NCI-H2227 (cell line): Measurements from ENCODE around the gene NFX1.
"Not testable (repeated sequence)": the region's sequence is repeated elsewhere in the genome, so short reads cannot be mapped to it uniquely, and the experiment has no call there.

Experiments
- DNase-seq: peaks from one replicate; lab custom pipeline; 2025; ENCODE audit not compliant: unreplicated experiment; lab: John Stamatoyannopoulos, UW

NFX1 gene

DNA sequence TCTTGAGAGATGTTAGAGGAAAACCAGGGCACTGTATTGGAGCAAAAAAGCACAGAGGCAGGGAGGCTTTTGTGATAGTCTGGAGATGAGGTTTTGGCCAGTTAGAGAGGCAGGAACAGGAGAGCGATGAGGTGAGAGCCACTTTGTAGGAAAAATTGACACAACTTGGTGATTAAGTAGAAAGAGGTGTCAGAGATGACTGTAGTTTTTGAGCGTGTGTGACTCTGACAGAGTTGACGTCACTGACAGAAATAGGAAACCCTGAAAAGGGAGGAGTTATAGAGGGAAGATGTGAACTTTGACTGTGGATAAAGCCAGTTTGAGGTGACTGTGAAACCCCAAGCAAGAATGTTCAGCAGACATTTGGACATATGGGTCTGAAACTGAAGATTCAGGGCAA lies 15.7 kb downstream of the NFX1 start:
- no peak for DNase-seq

GRCh38 chr9:33307067-33307466 lies 16.8 kb downstream of the NFX1 start:
- DNase-seq: no peak

DNA sequence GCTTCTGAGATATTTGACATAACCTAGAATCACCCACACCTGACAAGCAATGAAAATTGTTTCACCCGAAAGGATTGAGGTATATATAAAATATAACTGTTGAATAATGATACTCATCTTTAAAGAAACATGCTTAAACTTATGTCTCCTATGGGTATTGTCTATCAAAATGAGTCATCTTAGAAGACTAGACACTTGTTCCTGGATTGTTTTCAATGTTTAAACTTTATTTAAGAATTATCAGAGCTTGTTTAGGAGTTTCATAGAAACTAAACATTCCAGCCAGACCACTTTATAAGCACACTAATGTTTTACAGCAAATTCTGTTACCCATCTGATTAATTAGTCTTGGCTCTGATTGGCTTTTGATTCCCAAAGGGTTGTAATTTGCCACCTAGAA lies 19.6 kb downstream of the NFX1 start:
- no peak for DNase-seq

GRCh38 chr9:33310748-33311147 lies 20.4 kb downstream of the NFX1 start:
- no peak for DNase-seq

DNA sequence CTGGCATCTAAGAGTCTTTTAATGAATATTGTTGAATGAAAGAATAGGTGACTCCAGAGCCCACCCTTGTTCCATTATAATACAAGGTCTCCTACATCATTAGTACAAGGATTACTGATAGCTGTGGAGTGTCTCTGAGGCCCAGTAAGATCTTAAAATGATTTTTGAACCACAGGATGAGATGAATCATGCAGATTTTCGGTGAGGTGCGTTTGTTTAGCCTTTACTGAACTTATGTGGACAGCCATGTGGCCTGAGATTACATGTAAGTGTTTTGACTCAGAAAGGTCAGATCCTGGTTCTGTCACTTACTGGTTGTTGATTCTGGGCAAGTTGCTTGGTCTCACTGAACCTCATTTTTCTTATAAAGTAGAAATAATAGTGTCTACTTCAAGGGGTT lies 21.6 kb downstream of the NFX1 start:
- no peak for DNase-seq

GRCh38 chr9:33315371-33315770 lies 25.1 kb downstream of the NFX1 start:
- DNase-seq: no peak

GRCh38 chr9:33317136-33317535 lies 26.8 kb downstream of the NFX1 start:
- DNase-seq: not testable (repeated sequence)

DNA sequence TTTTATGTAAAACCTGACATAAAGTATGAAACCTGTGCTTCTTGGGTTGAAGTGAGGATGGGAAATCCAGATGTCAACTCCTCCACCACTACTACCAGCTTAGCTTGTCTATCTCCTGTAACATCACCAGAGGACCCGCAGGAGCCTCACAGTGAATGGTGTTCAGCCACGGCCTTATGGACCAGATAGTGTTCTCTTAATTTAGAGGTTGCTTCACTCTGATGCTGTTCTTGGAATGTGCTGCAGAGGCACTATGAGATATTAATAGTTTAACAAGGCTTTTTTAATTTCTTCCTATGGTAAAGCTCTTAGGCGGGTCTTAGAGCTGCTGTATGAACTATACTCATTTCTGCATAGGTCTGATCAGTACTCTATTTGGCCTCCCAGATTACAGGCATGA lies 27.9 kb downstream of the NFX1 start:
- DNase-seq: no peak

DNA sequence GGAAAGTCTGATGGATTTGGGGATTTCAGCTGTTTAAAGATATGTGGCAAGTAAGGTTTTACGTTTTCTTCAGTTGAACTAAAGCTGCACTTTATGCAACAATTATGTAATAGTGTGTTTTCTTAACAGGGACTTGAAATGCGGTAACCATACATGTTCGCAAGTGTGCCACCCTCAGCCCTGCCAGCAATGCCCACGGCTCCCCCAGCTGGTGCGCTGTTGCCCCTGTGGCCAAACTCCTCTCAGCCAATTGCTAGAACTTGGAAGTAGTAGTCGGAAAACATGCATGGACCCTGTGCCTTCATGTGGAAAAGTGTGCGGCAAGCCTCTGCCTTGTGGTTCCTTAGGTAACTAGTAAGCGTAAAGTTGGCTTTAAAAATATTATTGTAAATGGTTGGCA lies 28.5 kb downstream of the NFX1 start:
- DNase-seq: no peak

GRCh38 chr9:33320230-33320567 lies 29.9 kb downstream of the NFX1 start:
- DNase-seq: no peak

DNA sequence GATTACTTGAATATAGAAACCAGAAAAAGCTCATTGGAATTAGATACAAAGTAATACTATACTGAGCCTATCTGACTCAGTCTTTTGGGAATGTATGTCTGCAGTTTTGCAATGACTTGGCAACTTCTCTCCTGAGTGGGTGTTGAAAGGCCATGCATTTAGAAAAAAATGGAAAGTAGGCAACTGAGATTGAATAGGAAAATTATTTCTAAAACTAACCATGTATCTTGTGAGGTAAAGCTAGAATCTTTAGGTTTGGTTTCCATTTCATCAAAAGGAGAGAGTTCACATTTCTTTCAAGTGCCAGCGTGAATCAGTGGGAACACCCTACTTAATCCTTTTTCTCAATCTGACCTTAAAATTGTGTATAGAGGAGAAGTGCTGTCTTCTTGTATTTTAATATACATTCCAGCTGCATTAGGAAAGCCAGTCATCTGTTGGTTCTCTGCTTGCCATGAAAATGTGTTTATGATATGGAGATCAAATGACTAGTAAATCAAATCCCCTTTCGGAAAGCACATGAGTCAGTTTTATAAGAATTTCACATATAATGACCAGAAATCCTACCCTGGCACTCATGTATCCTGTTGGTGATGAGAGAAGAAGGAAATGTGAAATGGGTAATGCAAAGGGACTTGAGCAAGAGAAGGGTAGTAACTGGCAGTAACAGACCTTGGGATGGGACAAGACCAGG lies 30.4 kb downstream of the NFX1 start:
- no peak for DNase-seq

DNA sequence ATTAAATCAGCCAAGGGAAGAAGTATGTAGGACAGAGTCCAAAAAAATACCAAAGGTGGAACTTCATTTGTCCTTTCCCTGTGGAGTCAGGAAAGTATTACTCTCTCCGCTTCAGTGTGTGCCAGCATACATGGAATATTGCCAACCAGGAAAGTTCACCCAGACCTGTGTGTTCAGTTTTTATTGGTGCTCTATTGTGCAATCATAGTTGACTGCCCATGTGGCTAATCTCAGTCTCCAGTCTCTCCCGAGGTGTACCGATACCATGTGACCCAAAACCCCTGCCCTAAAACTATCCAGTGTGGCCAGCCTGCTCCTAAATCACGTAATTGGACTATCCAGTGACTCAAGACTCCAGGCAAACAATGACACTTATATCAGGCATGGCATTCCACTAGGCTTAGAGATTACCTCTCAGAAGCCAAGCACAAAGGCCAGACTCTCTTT lies 38.8 kb downstream of the NFX1 start:
- DNase-seq: no peak

DNA sequence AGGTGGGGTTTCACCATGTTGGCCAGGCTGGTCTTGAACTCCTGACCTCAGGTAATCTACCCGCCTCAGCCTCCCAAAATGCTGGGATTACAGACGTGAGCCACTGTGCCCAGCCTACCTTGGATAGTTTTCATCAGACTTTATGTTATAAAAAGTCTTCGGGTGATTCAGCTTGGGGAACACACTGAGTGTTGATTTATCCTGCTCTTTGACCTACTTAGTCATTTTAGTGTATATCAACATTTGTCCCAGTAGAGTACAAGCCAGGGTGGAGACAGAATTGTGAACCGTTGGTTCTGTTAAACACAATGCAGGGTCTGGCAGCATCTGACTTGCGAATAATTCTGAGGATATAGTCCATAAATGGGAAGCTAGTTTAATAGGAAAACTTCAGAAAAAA lies 39.7 kb downstream of the NFX1 start:
- no peak for DNase-seq

DNA sequence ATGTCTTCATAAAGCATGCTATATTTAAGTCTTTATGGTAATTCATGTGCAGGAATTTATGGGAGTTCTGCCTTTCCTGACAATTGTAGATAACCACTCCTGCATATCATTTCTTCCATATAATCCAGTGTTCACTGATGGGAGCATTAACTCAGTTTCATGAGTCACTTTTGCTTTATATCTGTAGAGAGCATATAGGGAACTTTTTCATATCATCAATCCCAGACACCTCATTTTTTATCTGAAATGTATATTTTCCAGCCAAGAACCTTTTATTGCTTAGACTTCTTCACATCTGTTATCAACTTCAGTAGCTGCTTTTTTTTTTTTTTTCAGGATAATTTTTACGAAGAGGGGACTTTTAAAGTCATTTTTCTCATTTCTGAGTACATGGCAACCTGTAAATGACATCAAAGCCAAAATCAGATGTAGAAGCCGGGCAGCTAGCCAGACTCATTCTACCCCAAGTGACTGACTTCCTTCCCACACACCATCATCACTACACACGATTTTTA lies 41.1 kb downstream of the NFX1 start:
- DNase-seq: no peak

- DNase-seq: no peak
Measured at GRCh38 chr9:33332011-33332410, 41.7 kb downstream of the NFX1 start.

- DNase-seq: not testable (repeated sequence)
Measured at GRCh38 chr9:33332956-33333355, 42.6 kb downstream of the NFX1 start.

GRCh38 chr9:33340186-33340585 lies 49.9 kb downstream of the NFX1 start:
- no peak for DNase-seq

DNA sequence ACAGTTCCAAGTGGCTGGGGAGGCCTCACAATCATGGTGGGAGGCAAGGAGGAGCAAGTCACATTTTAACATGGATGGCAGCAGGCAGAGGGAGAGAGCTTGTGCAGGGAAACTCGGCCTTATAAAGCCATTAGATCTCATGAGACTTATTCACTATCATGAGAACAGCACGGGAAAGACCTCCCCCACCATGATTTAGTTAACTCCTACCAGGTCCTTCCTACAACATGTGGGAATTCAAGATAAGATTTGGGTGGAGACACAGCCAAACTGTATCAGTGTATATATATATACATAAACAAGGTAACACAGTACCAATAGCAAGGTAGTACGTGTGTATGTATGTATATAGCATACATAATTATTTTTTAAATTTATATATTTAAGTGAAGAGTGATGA lies 50.9 kb downstream of the NFX1 start:
- DNase-seq: no peak

GRCh38 chr9:33344145-33344544 lies 53.8 kb downstream of the NFX1 start:
- no peak for DNase-seq

GRCh38 chr9:33346564-33346963 lies 56.2 kb downstream of the NFX1 start:
- DNase-seq: no peak

DNA sequence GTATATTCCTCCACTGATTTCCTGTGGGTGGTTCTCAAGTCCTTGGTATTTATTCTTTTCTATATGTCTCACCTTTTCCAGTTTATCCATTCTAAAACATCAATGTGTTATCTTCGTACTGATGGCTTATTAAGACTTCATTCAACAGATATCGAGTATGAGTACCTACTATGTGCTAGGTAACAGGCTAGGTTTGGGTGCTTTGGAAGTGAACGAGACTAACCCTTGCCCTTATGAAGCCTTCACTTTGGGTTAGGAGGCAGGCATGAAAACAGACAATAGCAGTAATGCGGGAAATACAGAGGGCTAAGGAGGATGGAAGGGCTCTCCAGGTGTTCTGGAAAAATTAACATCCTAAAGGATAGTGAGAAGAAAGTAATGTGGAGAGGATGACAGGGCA lies 58.7 kb downstream of the NFX1 start:
- DNase-seq: no peak

DNA sequence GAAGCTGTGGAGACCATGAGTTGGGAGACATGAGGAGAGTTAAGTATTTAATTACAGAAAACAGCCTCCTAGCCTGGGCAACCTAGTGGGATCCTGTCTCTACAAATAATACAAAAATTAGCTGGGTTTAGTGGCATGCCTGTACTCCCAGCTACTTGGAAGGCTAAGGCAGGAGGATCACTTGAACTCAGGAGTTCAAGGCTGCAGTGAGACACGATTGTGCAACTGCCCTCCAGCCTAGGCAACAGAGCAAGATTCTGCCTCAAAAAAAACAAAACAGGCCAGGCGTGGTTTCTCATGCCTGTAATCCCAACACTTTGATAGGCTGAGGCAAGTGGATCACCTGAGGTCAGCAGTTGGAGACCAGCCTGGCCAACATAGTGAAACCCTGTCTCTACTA lies 59.4 kb downstream of the NFX1 start:
- no peak for DNase-seq

- DNase-seq: no peak
Measured at GRCh38 chr9:33350310-33350709, 60.0 kb downstream of the NFX1 start.
